HG02943 (cell line): ENCODE results near the gene DNMBP.
"Not testable (repeated sequence)": the region's sequence is repeated elsewhere in the genome, so short reads cannot be mapped to it uniquely, and the experiment has no call there.

Experiments
- ATAC-seq: cut with Tn5 transposase; IDR thresholded peaks from one replicate; pipeline ENCODE4 v1.9.1; 2021; ENCODE audit warnings: mild to moderate bottlenecking, low read depth, moderate library complexity; ENCODE audit not compliant: unreplicated experiment

DNMBP gene

DNA sequence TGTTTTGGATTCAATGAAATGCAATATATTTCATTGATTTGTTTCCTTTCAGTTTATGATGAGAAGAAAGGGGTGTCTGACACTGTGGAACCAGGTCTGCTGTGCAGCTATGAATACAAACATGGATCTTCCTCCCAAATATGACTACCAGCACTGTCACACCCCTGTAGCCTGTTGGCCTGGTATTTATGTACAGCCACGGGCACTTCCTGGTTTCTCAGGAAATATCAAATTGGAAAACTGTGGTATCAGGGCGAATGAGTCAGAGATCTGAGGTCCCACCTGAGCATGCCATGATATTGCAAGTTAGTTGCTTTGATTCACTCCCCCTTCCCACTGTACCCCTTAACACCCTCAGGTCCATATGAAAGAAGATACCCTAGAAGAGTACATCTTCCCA, 87.8 kb downstream of the DNMBP start:
- no peak for ATAC-seq

GRCh38 chr10:99920901-99921300, 88.8 kb downstream of the DNMBP start:
- ATAC-seq = no peak

GRCh38 chr10:99920486-99920885, 89.3 kb downstream of the DNMBP start:
- ATAC-seq = no peak

GRCh38 chr10:99917963-99918825, 91.6 kb downstream of the DNMBP start:
- no peak for ATAC-seq

DNA sequence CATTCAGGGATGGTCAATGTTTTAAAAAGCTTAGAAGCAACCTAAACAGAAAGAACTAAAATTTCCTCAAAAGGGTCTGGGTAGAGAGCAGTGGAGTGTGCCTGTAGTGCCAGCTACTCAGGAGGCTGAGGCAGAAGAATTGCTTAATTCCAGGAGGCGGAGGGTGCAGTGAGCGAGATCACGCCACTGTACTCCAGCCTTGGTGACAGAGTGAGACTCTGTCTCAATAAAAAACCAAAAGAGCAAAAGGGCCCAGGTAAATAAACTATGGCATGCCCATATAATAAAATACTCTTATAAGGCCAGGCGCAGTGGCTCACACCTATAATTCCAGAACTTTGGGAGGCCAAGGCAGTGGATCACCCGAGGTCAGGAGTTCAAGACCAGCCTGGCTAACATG, 93.0 kb downstream of the DNMBP start:
- ATAC-seq = no peak

DNA sequence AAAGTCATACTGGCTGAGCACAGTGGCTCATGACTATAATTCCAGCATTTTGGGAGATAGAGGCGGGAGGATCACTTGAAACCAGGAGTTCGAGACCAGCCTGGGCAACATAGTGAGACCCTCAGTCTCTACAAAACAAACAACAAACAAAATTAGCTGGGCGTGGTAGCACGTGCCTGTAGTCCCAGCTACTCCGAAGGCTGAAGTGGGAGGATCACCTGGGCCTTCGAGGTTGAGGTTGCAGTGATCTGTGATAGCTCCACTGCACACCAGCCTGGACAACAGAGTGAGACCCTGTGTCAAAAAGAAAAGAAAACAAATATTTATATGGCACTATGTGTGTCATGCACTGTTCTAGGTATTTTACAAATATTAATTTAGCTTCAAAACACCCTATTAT, 94.3 kb downstream of the DNMBP start:
- ATAC-seq = no peak

DNA sequence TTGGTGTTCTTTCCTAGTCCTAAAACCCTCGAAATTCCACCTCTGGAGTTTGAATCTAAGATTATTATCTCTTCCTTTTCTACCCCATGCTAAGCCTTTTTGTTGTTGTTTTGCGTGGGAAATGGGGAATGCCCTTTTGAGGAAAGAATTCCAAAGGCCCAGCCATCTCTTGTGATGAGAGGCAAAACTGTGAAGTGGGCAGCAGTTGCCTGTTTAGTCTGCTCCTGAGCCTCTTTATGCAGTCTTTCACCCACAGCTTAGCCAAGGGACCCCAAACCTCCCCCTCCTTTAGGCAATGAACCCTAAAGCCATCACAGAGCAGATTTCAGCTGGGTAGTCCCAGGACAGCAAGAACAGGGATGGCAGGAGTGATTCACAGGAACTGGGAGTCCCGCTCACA, 95.5 kb downstream of the DNMBP start:
- no peak for ATAC-seq

- no peak for ATAC-seq
Observed at GRCh38 chr10:99913831-99914235, 95.9 kb downstream of the DNMBP start.

- no peak for ATAC-seq
Observed at GRCh38 chr10:99912041-99912440, 97.7 kb downstream of the DNMBP start.

- no peak for ATAC-seq
Observed at GRCh38 chr10:99908512-99908911, 101.2 kb downstream of the DNMBP start.

- ATAC-seq = no peak
Observed at GRCh38 chr10:99906470-99906869, 103.3 kb downstream of the DNMBP start.

DNA sequence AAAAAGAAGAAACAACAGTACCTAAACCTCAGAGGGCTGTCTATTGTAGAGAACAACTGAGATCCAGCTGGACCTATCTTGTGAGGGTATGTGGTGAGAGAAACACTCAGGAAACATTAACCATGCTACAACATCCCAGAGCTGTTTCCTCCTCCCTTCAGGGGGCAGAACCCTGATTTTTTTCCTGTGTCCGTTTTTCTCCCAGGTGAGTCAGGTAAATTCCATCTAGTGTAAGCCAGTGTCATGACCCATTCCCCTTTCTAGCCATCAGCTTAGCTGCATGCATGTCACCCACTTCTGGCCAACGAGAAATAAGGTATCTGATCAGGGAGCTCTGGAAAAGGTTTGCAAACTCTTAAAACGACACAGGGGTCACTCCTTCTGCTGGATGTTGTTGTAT, 103.8 kb downstream of the DNMBP start:
- ATAC-seq = no peak

DNA sequence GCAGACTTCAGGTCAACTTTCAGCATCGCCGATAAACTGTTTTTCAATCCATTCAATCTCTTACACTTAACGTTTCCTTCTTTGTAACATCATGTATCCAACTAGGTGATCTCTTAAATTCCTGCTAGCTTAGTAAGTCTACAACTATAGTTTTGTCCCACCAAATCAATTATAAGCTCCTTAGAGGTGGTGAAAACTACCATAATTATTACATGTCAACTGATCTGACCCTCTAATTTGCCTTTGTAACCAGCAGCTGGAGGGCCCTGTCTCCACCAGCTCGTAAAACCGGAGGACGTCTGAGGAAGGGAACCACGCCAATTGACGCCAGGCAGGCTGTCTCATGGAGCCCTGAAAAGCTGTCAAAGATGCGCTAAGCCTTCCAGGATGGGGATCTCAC, 113.9 kb downstream of the DNMBP start:
- ATAC-seq = no peak

GRCh38 chr10:99895066-99895465, 114.7 kb downstream of the DNMBP start:
- ATAC-seq = not testable (repeated sequence)

DNA sequence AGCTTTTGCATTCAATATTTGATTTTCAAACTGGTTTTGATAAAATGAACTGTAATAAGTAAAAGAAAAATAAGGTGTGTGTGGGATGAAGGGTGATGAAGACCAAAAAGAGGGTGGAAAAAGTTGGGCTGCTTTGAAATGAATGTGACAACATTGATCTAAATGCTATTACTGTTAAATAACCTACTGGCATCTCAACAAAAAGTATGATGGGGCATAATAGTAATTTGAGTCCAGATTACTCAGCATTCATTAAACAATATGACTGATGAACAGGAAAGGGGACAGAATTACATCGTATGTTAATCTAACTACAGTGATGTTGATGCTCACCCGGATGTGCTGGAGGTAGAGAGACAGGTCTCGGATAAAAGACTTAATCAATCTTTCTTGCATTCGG, 115.1 kb downstream of the DNMBP start:
- ATAC-seq = no peak

GRCh38 chr10:99888622-99889021, 121.1 kb downstream of the DNMBP start:
- no peak for ATAC-seq

GRCh38 chr10:99883523-99883922, 126.2 kb downstream of the DNMBP start:
- ATAC-seq = no peak

- no peak for ATAC-seq
Observed at GRCh38 chr10:99881371-99881770, 128.4 kb downstream of the DNMBP start.

- ATAC-seq = no peak
Observed at GRCh38 chr10:99880080-99880835, 129.5 kb downstream of the DNMBP start.

- ATAC-seq = no peak
Observed at GRCh38 chr10:99875473-99875872, 134.3 kb downstream of the DNMBP start.

GRCh38 chr10:99874341-99875085, 135.2 kb downstream of the DNMBP start:
- ATAC-seq = no peak
